ENCODE measurements around the gene PTX3.

- TF ChIP-seq TCF12 (IDR thresholded peaks at IDR 0.05; ENCODE audit: low read depth), result no peak
- no peak for TF ChIP-seq USF1 (IDR thresholded peaks at IDR 0.05)
- no peak for TF ChIP-seq ZBTB7A (IDR thresholded peaks at IDR 0.05; ENCODE audit: low read depth)
- no peak for TF ChIP-seq EGR1 (IDR thresholded peaks at IDR 0.05)
- TF ChIP-seq NFIC (IDR thresholded peaks at IDR 0.05), result no peak
- TF ChIP-seq CREB1 (IDR thresholded peaks at IDR 0.05; ENCODE audit: low read depth), result no peak
- no peak for TF ChIP-seq REST (IDR thresholded peaks at IDR 0.05; ENCODE audit: low read depth)
- no peak for TF ChIP-seq MAX (IDR thresholded peaks at IDR 0.05)
These were observed 21.8 kb upstream of the PTX3 start for GRCh38 chr3:157414861-157415260.
